ENCODE measurements around the gene PRM1. TPM values are rescaled to one million over a fixed set of nuclear protein-coding genes. Genes with fewer than 3 reads are reported as not detected.

Gene PRM1
- total and polyA plus RNA-seq, 2 of the 13 experiments (the other 11 are each of a cell fraction or from before 2014, with no cell fraction given): not detected

GRCh38 chr16:11276896-11277593 lies 4.1 kb downstream of the PRM1 start (continued):
- TF ChIP-seq ZNF674 (CRISPR knock-in tag; IDR thresholded peaks at IDR 0.05; ENCODE audit: low read depth) (no peak), CSRNP2 (CRISPR knock-in tag; conservative IDR thresholded peaks at IDR 0.05; ENCODE audit: low read depth) (no peak), HOXA3 (CRISPR knock-in tag; IDR thresholded peaks at IDR 0.05) (no peak; the same call in 1 of the 2 replicates), ZNF160 (CRISPR knock-in tag; IDR thresholded peaks at IDR 0.05) (no peak), ZSCAN21 (CRISPR knock-in tag; IDR thresholded peaks at IDR 0.05; ENCODE audit: borderline replicate concordance) (no peak), ZKSCAN8 (CRISPR knock-in tag; IDR thresholded peaks at IDR 0.05; ENCODE audit: borderline replicate concordance) (no peak), ZNF263 (CRISPR knock-in tag; IDR thresholded peaks at IDR 0.05) (no peak), ZNF235 (CRISPR knock-in tag; IDR thresholded peaks at IDR 0.05; ENCODE audit: borderline replicate concordance) (no peak), CREB3 (CRISPR knock-in tag; IDR thresholded peaks at IDR 0.05) (no peak), ZNF317 (CRISPR knock-in tag; IDR thresholded peaks at IDR 0.05) (no peak), ZNF652 (CRISPR knock-in tag; IDR thresholded peaks at IDR 0.05; ENCODE audit: borderline replicate concordance, low read depth) (no peak), YEATS4 (CRISPR knock-in tag; IDR thresholded peaks at IDR 0.05; ENCODE audit: borderline replicate concordance) (no peak), ZNF143 (CRISPR knock-in tag; IDR thresholded peaks at IDR 0.05) (no peak), SSRP1 (CRISPR knock-in tag; IDR thresholded peaks at IDR 0.05) (no peak), HDAC2 (CRISPR knock-in tag; IDR thresholded peaks at IDR 0.05) (no peak), ZIK1 (CRISPR knock-in tag; IDR thresholded peaks at IDR 0.05; ENCODE audit: borderline replicate concordance, low read depth) (no peak)
- TF ChIP-seq, protein P1, sequence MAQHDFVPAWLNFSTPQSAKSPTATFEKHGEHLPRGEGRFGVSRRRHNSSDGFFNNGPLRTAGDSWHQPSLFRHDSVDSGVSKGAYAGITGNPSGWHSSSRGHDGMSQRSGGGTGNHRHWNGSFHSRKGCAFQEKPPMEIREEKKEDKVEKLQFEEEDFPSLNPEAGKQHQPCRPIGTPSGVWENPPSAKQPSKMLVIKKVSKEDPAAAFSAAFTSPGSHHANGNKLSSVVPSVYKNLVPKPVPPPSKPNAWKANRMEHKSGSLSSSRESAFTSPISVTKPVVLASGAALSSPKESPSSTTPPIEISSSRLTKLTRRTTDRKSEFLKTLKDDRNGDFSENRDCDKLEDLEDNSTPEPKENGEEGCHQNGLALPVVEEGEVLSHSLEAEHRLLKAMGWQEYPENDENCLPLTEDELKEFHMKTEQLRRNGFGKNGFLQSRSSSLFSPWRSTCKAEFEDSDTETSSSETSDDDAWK (CRISPR knock-in tag; IDR thresholded peaks at IDR 0.05): no peak
- TF ChIP-seq, protein P2, sequence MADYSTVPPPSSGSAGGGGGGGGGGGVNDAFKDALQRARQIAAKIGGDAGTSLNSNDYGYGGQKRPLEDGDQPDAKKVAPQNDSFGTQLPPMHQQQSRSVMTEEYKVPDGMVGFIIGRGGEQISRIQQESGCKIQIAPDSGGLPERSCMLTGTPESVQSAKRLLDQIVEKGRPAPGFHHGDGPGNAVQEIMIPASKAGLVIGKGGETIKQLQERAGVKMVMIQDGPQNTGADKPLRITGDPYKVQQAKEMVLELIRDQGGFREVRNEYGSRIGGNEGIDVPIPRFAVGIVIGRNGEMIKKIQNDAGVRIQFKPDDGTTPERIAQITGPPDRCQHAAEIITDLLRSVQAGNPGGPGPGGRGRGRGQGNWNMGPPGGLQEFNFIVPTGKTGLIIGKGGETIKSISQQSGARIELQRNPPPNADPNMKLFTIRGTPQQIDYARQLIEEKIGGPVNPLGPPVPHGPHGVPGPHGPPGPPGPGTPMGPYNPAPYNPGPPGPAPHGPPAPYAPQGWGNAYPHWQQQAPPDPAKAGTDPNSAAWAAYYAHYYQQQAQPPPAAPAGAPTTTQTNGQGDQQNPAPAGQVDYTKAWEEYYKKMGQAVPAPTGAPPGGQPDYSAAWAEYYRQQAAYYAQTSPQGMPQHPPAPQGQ (CRISPR knock-in tag; IDR thresholded peaks at IDR 0.05; ENCODE audit: borderline replicate concordance): 0 out of 2 replicates have a peak, but pooled peaks have one; percentile 81
- TF ChIP-seq, protein P3, sequence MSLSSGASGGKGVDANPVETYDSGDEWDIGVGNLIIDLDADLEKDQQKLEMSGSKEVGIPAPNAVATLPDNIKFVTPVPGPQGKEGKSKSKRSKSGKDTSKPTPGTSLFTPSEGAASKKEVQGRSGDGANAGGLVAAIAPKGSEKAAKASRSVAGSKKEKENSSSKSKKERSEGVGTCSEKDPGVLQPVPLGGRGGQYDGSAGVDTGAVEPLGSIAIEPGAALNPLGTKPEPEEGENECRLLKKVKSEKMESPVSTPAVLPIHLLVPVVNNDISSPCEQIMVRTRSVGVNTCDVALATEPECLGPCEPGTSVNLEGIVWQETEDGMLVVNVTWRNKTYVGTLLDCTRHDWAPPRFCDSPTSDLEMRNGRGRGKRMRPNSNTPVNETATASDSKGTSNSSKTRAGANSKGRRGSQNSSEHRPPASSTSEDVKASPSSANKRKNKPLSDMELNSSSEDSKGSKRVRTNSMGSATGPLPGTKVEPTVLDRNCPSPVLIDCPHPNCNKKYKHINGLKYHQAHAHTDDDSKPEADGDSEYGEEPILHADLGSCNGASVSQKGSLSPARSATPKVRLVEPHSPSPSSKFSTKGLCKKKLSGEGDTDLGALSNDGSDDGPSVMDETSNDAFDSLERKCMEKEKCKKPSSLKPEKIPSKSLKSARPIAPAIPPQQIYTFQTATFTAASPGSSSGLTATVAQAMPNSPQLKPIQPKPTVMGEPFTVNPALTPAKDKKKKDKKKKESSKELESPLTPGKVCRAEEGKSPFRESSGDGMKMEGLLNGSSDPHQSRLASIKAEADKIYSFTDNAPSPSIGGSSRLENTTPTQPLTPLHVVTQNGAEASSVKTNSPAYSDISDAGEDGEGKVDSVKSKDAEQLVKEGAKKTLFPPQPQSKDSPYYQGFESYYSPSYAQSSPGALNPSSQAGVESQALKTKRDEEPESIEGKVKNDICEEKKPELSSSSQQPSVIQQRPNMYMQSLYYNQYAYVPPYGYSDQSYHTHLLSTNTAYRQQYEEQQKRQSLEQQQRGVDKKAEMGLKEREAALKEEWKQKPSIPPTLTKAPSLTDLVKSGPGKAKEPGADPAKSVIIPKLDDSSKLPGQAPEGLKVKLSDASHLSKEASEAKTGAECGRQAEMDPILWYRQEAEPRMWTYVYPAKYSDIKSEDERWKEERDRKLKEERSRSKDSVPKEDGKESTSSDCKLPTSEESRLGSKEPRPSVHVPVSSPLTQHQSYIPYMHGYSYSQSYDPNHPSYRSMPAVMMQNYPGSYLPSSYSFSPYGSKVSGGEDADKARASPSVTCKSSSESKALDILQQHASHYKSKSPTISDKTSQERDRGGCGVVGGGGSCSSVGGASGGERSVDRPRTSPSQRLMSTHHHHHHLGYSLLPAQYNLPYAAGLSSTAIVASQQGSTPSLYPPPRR (CRISPR knock-in tag; IDR thresholded peaks at IDR 0.05; ENCODE audit: borderline replicate concordance): peak; percentile 46; the same call in 1 of the 2 replicates
